Ishikawa (cell line): Measurements from ENCODE around the gene NDRG2.

Source experiments
- CREB1 ChIP-seq: IDR thresholded peaks from 2 replicates; pipeline ENCODE4 v1.6.1; 2012; ENCODE audit warnings: low read depth
- EP300 ChIP-seq: IDR thresholded peaks from 2 replicates; pipeline ENCODE4 v1.6.1; 2012; ENCODE audit warnings: borderline replicate concordance
- FOXM1 ChIP-seq: IDR thresholded peaks from 2 replicates; pipeline ENCODE4 v1.6.1; 2012; ENCODE audit warnings: low read depth, borderline replicate concordance
- NFIC ChIP-seq: IDR thresholded peaks from 2 replicates; pipeline ENCODE4 v1.6.1; 2012
- TCF12 ChIP-seq: IDR thresholded peaks from 2 replicates; pipeline ENCODE4 v1.6.1; 2012; ENCODE audit warnings: low read depth
- YY1 ChIP-seq: IDR thresholded peaks from 2 replicates; pipeline ENCODE4 v1.6.1; 2012; ENCODE audit warnings: low read depth

DNA sequence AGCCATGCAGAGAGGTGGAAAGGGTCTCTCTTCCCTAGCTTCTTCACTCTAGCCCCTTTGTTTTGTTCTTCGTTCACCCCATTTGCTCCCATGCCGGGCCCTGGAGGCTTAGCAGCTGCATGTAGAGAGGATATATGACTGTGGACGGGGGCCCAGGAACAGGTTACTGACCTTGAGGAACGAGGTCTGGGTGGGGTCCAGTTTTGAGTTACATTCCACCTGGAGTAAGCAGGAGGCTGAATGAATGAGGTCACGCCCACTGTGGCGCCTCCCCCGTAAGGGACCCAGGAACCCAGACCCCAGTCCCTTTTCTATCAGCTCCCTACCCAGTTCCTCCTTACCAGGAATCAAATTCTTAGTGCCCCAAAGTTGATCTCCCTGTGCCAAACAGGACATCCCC, 6.6 kb downstream of the NDRG2 start:
- TF ChIP-seq TCF12 (no peak), EP300 (no peak), CREB1 (no peak), NFIC (no peak), YY1 (no peak), FOXM1 (no peak)
